Dermis lymphatic vessel endothelial cell (primary cell): ENCODE data around the gene CLEC4E. TPM values are rescaled to one million over a fixed set of nuclear protein-coding genes. Genes with fewer than 3 reads are reported as not detected.

ENCODE experiments used
- total RNA-seq: library from RNA; depleted of rRNA; stranded (reverse); fragments of >200 nt; gene quantifications from 2 replicates; pipeline ENCODE4 v1.2.1, GENCODE V29; 2014

Gene CLEC4E, protein sequence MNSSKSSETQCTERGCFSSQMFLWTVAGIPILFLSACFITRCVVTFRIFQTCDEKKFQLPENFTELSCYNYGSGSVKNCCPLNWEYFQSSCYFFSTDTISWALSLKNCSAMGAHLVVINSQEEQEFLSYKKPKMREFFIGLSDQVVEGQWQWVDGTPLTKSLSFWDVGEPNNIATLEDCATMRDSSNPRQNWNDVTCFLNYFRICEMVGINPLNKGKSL
- not detected in 2 replicates for total RNA-seq

DNA sequence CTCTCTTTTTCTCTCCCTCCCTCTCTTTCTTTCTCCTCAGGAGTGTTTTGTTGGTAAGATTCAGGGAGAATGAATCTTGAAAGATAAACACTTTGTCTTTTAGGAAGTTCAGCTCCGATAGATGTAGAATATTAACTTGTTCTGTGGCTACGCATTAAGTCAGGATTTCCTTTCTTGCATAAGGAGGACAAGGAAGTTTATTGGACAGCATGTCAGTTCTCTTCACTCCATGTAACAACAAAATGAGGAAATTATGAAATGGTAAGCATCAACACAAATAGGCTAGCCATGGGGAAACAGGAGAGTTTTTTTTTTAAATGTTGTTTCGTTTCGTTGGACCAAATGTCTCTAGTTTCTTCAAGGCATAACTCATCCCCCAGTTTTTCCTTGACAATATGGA is at the start of gene CLEC4E:
Gene CLEC4E, minus strand, starts transcription at position 75 of the 400 bp plus-strand sequence. CDS start 108 bp downstream, outside the sequence.

DNA sequence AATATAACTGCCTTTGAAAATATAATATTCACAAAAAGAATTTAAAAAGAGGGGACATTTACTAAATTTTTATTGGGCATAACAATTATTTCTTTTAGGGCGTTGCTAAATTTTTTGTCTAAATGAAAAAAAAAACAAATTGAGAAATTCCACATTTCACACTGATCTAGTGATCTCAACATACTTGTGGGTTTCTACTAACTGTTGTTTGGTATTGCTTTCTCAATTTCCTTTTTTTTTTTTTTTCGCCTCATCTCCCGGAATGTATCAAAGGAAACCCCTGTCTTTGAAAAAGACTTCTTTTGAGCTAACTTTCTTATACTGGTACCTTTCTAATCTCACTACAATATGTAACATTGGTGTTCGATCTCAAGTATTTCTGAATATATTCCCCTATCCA is 27.4 kb downstream of the CLEC4E start, which contains the start of gene CLEC4D:
Gene CLEC4D, plus strand, starts transcription at position 248 of the 400 bp plus-strand sequence. CDS start 230 bp downstream, outside the sequence.

Other genes with a start within 250 kb of the CLEC4E start
- gene CLEC6A, start 84.9 kb downstream of the CLEC4E start, total RNA-seq: not detected in 2 replicates
- not detected in 2 replicates for gene CLEC4D, start 27.4 kb downstream of the CLEC4E start, total RNA-seq
- gene AICDA, start 72.0 kb upstream of the CLEC4E start, total RNA-seq: not detected in 2 replicates
- gene MFAP5, start 121.9 kb upstream of the CLEC4E start, total RNA-seq: 0.33 TPM in 1 of 2 replicates, not detected in the other
- gene RIMKLB, start 157.1 kb upstream of the CLEC4E start, total RNA-seq: 34.6 and 48.1 TPM in 2 replicates